ENCODE results near the gene SMAD2.
"Not testable (repeated sequence)": the region's sequence is repeated elsewhere in the genome, so short reads cannot be mapped to it uniquely, and the experiment has no call there.

Gene SMAD2

GRCh38 chr18:47844828-47845498 is 85.5 kb downstream of the SMAD2 start:
- no peak for DNase-seq (ENCODE audit: low read depth in 2 of 2)

GRCh38 chr18:47842836-47843235 is 87.6 kb downstream of the SMAD2 start:
- no peak for DNase-seq (ENCODE audit: low read depth in 2 of 2)

GRCh38 chr18:47838396-47838795 is 92.1 kb downstream of the SMAD2 start:
- no peak for DNase-seq (ENCODE audit: low read depth in 2 of 2)

- no peak for DNase-seq (ENCODE audit: low read depth in 2 of 2)
Observed at GRCh38 chr18:47832348-47832747, 98.1 kb downstream of the SMAD2 start.

- DNase-seq (ENCODE audit: low read depth in 2 of 2): no peak
Observed at GRCh38 chr18:47831351-47831750, 99.1 kb downstream of the SMAD2 start.

- no peak for DNase-seq (ENCODE audit: low read depth in 2 of 2)
Observed at GRCh38 chr18:47830772-47831171, 99.7 kb downstream of the SMAD2 start.

GRCh38 chr18:47829831-47830230 is 100.6 kb downstream of the SMAD2 start:
- DNase-seq (ENCODE audit: low read depth in 2 of 2): no peak

GRCh38 chr18:47828031-47828430 is 102.4 kb downstream of the SMAD2 start:
- DNase-seq (ENCODE audit: low read depth in 2 of 2): not testable (repeated sequence)

GRCh38 chr18:47826157-47827074 is 104.0 kb downstream of the SMAD2 start:
- DNase-seq (ENCODE audit: low read depth in 2 of 2): no peak

GRCh38 chr18:47821314-47821713 is 109.1 kb downstream of the SMAD2 start:
- no peak for DNase-seq (ENCODE audit: low read depth in 2 of 2)

- DNase-seq (ENCODE audit: low read depth in 2 of 2): no peak
Observed at GRCh38 chr18:47817795-47818077, 112.7 kb downstream of the SMAD2 start.

- DNase-seq (ENCODE audit: low read depth in 2 of 2): no peak
Observed at GRCh38 chr18:47817017-47817794, 113.3 kb downstream of the SMAD2 start.

- DNase-seq (ENCODE audit: low read depth in 2 of 2): no peak
Observed at GRCh38 chr18:47815486-47816270, 114.8 kb downstream of the SMAD2 start.

- DNase-seq (ENCODE audit: low read depth in 2 of 2): no peak
Observed at GRCh38 chr18:47809420-47809819, 121.0 kb downstream of the SMAD2 start.

- no peak for DNase-seq (ENCODE audit: low read depth in 2 of 2)
Observed at GRCh38 chr18:47802802-47803201, 127.7 kb downstream of the SMAD2 start.

- no peak for DNase-seq (ENCODE audit: low read depth in 2 of 2)
Observed at GRCh38 chr18:47801817-47802216, 128.6 kb downstream of the SMAD2 start.

- no peak for DNase-seq (ENCODE audit: low read depth in 2 of 2)
Observed at GRCh38 chr18:47800756-47801155, 129.7 kb downstream of the SMAD2 start.

GRCh38 chr18:47800248-47800647 is 130.2 kb downstream of the SMAD2 start:
- DNase-seq (ENCODE audit: low read depth in 2 of 2): no peak

- DNase-seq (ENCODE audit: low read depth in 2 of 2): no peak
Observed at GRCh38 chr18:47799376-47799775, 131.1 kb downstream of the SMAD2 start.

- DNase-seq (ENCODE audit: low read depth in 2 of 2): no peak
Observed at GRCh38 chr18:47798366-47798765, 132.1 kb downstream of the SMAD2 start.

GRCh38 chr18:47797126-47797525 is 133.3 kb downstream of the SMAD2 start:
- DNase-seq (ENCODE audit: low read depth in 2 of 2): no peak

GRCh38 chr18:47795434-47795814 is 135.0 kb downstream of the SMAD2 start:
- DNase-seq (ENCODE audit: low read depth in 2 of 2): no peak
